Activated CD8-positive, alpha-beta T cell treated with anti-CD3 and anti-CD28 coated beads for 36 hours (primary cell): ENCODE measurements around the gene SALL3. TPM values are rescaled to one million over a fixed set of nuclear protein-coding genes. Genes with fewer than 3 reads are reported as not detected.

Source experiments
- ATAC-seq: fragments of 200-7000 bp; cut with Tn5 transposase; one replicate; pipeline ENCODE4 v1.10.0; 2021; ENCODE audit warnings: mild to moderate bottlenecking, moderate library complexity
- CTCF ChIA-PET: fragments of 350-600 bp; sonication (Branson Sonifier 250); formaldehyde crosslinking; loops from one replicate; lab custom pipeline; 2021; ENCODE audit warnings: antibody characterized with exemption; lab: Charles Lee
- POLR2A ChIA-PET: fragments of 350-600 bp; sonication (Branson Sonifier 250); formaldehyde crosslinking; loops from one replicate; lab custom pipeline; 2021; ENCODE audit warnings: antibody characterized with exemption; lab: Charles Lee
- DNase-seq: peaks from one replicate; pipeline ENCODE4 v3.0.0-alpha.2; 2020
- H3K27ac Mint-ChIP-seq: one replicate; pipeline ENCODE4 v1.8.0; 2021; ENCODE audit warnings: mild to moderate bottlenecking, mixed read lengths
- H3K27me3 Mint-ChIP-seq: one replicate; pipeline ENCODE4 v1.8.0; 2021; ENCODE audit warnings: mixed read lengths
- H3K36me3 Mint-ChIP-seq: one replicate; pipeline ENCODE4 v1.8.0; 2021; ENCODE audit warnings: low read depth, mixed read lengths
- H3K4me1 Mint-ChIP-seq: one replicate; pipeline ENCODE4 v1.8.0; 2021; ENCODE audit warnings: low read depth, mixed read lengths
- H3K4me3 Mint-ChIP-seq: one replicate; pipeline ENCODE4 v1.8.0; 2021; ENCODE audit warnings: mild to moderate bottlenecking, moderate library complexity, mixed read lengths
- H3K9me3 Mint-ChIP-seq: one replicate; pipeline ENCODE4 v1.8.0; 2021; ENCODE audit warnings: mixed read lengths
- CTCF ChIP-seq: fragments of 200-600 bp; IDR thresholded peaks from one replicate; pipeline ENCODE4 v1.8.0; 2022; ENCODE audit warnings: antibody characterized with exemption, mild to moderate bottlenecking
- intact Hi-C: fragments of 100-400 bp; cut with micrococcal nuclease; formaldehyde crosslinking; loops from one replicate; pipeline ENCODE4 v1.10.0; 2022
- total RNA-seq, 2 experiments: library from RNA; stranded (reverse); gene quantifications; one replicate each; pipeline ENCODE4 v1.2.3, GENCODE V29; 2021

Gene SALL3
- total RNA-seq, result not detected

GRCh38 chr18:78979730-78980278 lies at the start of gene SALL3:
Gene SALL3 (plus strand): TSS chr18:78979818. CDS start chr18:78980275, 457 bp downstream.
- peaks cover 65% of the 10 kb centered on the region for H3K27me3 Mint-ChIP-seq
- no peaks in the 10 kb centered on the region for H3K36me3 Mint-ChIP-seq
- CTCF ChIA-PET, result no interaction called here
- H3K4me3 Mint-ChIP-seq, result no peak within 1 kb of the TSS
- POLR2A ChIA-PET, result no interaction called here
- no peak for DNase-seq
- intact Hi-C loops, result loop anchor here (5.0 kb wide), 1 partner anchor 103 kb away; no protein-coding TSS in a partner anchor
- peaks cover 14% of the 10 kb centered on the region for H3K4me1 Mint-ChIP-seq
- no peak for ATAC-seq
- H3K27ac Mint-ChIP-seq, result no peak within 1 kb of the TSS
- no peaks in the 10 kb centered on the region for H3K9me3 Mint-ChIP-seq
- no peak for TF ChIP-seq CTCF

- no peak for ATAC-seq
- CTCF ChIA-PET, result no interaction called here
- DNase-seq, result no peak
- no peak for TF ChIP-seq CTCF
- no peaks in the 10 kb centered on the region for H3K4me1 Mint-ChIP-seq
- no peaks in the 10 kb centered on the region for H3K36me3 Mint-ChIP-seq
- intact Hi-C loops, result no loop called here
- no peaks in the 10 kb centered on the region for H3K9me3 Mint-ChIP-seq
- no peak overlapping the region for H3K27ac Mint-ChIP-seq
- H3K4me3 Mint-ChIP-seq, result no peak overlapping the region
- peaks cover 6% of the 10 kb centered on the region for H3K27me3 Mint-ChIP-seq
- POLR2A ChIA-PET, result no interaction called here
These were observed 47.3 kb upstream of the SALL3 start for GRCh38 chr18:78932281-78932680.

GRCh38 chr18:78934003-78934402 lies 45.6 kb upstream of the SALL3 start:
- Mint-ChIP-seq H3K36me3 (no peaks in the 10 kb centered on the region), H3K27me3 (peaks cover 6% of the 10 kb centered on the region), H3K4me1 (peaks cover 6% of the 10 kb centered on the region), H3K9me3 (no peaks in the 10 kb centered on the region), H3K4me3 (no peak overlapping the region), H3K27ac (no peak overlapping the region)
- CTCF ChIA-PET, result no interaction called here
- no peak for TF ChIP-seq CTCF
- DNase-seq, result no peak
- POLR2A ChIA-PET, result no interaction called here
- intact Hi-C loops, result no loop called here
- no peak for ATAC-seq

- Mint-ChIP-seq H3K4me3 (no peak overlapping the region), H3K9me3 (no peaks in the 10 kb centered on the region), H3K27me3 (peaks cover 6% of the 10 kb centered on the region), H3K27ac (no peak overlapping the region), H3K4me1 (peaks cover 9% of the 10 kb centered on the region), H3K36me3 (no peaks in the 10 kb centered on the region)
- DNase-seq (no peak), ATAC-seq (no peak)
- ChIA-PET CTCF (no interaction called here), POLR2A (no interaction called here)
- intact Hi-C loops, result no loop called here
- no peak for TF ChIP-seq CTCF
These were observed 44.9 kb upstream of the SALL3 start for GRCh38 chr18:78934551-78935225.

- H3K27me3 Mint-ChIP-seq, result peaks cover 6% of the 10 kb centered on the region
- no peak for TF ChIP-seq CTCF
- no peak overlapping the region for H3K4me3 Mint-ChIP-seq
- H3K36me3 Mint-ChIP-seq, result no peaks in the 10 kb centered on the region
- ChIA-PET POLR2A (interaction anchor here (1.1 kb wide), 1 partner anchor 32 kb away, joined by 3 read pairs; no protein-coding TSS in a partner anchor), CTCF (interaction anchor here (0.5 kb wide), 1 partner anchor 1276 kb away, joined by 3 read pairs; no protein-coding TSS in a partner anchor)
- no peak for ATAC-seq
- H3K9me3 Mint-ChIP-seq, result no peaks in the 10 kb centered on the region
- no peak overlapping the region for H3K27ac Mint-ChIP-seq
- DNase-seq, result no peak
- intact Hi-C loops, result no loop called here
- H3K4me1 Mint-ChIP-seq, result peaks cover 10% of the 10 kb centered on the region
These were observed 44.2 kb upstream of the SALL3 start for GRCh38 chr18:78935406-78935805.
